MCF 10A (cell line): ENCODE results near the gene TP53TG5. TPM values are rescaled to one million over a fixed set of nuclear protein-coding genes. Genes with fewer than 3 reads are reported as not detected.

Experiments
- BruUV-seq: library from RNA; stranded (reverse); fragments of 400-500 nt; replicated peaks from 2 replicates; lab custom pipeline; 2021; lab: Mats Ljungman, UMichigan
- CTCF ChIA-PET: fragments of 300-600 bp; sonication (Branson Sonifier 250); formaldehyde crosslinking; extraction: SDS; loops from one replicate; lab custom pipeline; 2021; ENCODE audit warnings: antibody characterized with exemption, inconsistent platforms; lab: Yijun Ruan, JAX
- POLR2A ChIA-PET: fragments of 300-600, 350-650 bp; sonication (Branson Sonifier 250); formaldehyde crosslinking; extraction: SDS; loops from one replicate; lab custom pipeline; 2020; ENCODE audit warnings: antibody characterized with exemption, inconsistent platforms; lab: Yijun Ruan, JAX
- DNase-seq: peaks from one replicate; pipeline ENCODE4 v3.0.0-alpha.2; 2018; ENCODE audit not compliant: unreplicated experiment
- H3K27ac Mint-ChIP-seq: one replicate; pipeline ENCODE4 v1.8.0; 2022; ENCODE audit warnings: mild to moderate bottlenecking, low read depth, mixed read lengths; ENCODE audit not compliant: unreplicated experiment
- H3K27me3 Mint-ChIP-seq: one replicate; pipeline ENCODE4 v1.8.0; 2022; ENCODE audit warnings: mixed read lengths; ENCODE audit not compliant: insufficient read depth, unreplicated experiment
- H3K36me3 Mint-ChIP-seq: one replicate; pipeline ENCODE4 v1.8.0; 2022; ENCODE audit warnings: mild to moderate bottlenecking, moderate library complexity, mixed read lengths; ENCODE audit not compliant: insufficient read depth, unreplicated experiment
- H3K4me1 Mint-ChIP-seq: one replicate; pipeline ENCODE4 v1.8.0; 2022; ENCODE audit warnings: mixed read lengths; ENCODE audit not compliant: insufficient read depth, unreplicated experiment
- H3K4me3 Mint-ChIP-seq: one replicate; pipeline ENCODE4 v1.8.0; 2022; ENCODE audit warnings: mild to moderate bottlenecking, moderate library complexity, mixed read lengths; ENCODE audit not compliant: unreplicated experiment
- H3K9me3 Mint-ChIP-seq: one replicate; pipeline ENCODE4 v1.8.0; 2022; ENCODE audit warnings: mixed read lengths; ENCODE audit not compliant: unreplicated experiment
- intact Hi-C: fragments of 100-400 bp; cut with micrococcal nuclease; formaldehyde crosslinking; loops from 2 replicates; pipeline ENCODE4 v1.14.1; 2022
- total RNA-seq: library from RNA; stranded (reverse); gene quantifications from 2 replicates; pipeline ENCODE4 v1.2.3, GENCODE V29; 2022
- TF ChIP-seq, protein P1 (sequence below): fragments of 200-600 bp; IDR thresholded peaks from one replicate; pipeline ENCODE4 v1.8.0; 2022; ENCODE audit warnings: antibody characterized with exemption, mild to moderate bottlenecking; ENCODE audit not compliant: unreplicated experiment

TP53TG5 gene
- total RNA-seq, 1 experiment from 2014 or later = not detected

GRCh38 chr20:45425561-45425960 is 47.4 kb upstream of the TP53TG5 start:
- no peak for DNase-seq
- Mint-ChIP-seq H3K27me3 (no peaks in the 10 kb centered on the region), H3K4me3 (no peak overlapping the region), H3K27ac (no peak overlapping the region), H3K36me3 (peaks cover 34% of the 10 kb centered on the region), H3K4me1 (no peaks in the 10 kb centered on the region), H3K9me3 (no peaks in the 10 kb centered on the region)
- TF ChIP-seq, protein P1, sequence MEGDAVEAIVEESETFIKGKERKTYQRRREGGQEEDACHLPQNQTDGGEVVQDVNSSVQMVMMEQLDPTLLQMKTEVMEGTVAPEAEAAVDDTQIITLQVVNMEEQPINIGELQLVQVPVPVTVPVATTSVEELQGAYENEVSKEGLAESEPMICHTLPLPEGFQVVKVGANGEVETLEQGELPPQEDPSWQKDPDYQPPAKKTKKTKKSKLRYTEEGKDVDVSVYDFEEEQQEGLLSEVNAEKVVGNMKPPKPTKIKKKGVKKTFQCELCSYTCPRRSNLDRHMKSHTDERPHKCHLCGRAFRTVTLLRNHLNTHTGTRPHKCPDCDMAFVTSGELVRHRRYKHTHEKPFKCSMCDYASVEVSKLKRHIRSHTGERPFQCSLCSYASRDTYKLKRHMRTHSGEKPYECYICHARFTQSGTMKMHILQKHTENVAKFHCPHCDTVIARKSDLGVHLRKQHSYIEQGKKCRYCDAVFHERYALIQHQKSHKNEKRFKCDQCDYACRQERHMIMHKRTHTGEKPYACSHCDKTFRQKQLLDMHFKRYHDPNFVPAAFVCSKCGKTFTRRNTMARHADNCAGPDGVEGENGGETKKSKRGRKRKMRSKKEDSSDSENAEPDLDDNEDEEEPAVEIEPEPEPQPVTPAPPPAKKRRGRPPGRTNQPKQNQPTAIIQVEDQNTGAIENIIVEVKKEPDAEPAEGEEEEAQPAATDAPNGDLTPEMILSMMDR = no peak
- intact Hi-C loops = no loop called here
- BruUV-seq = no TSS peak
- ChIA-PET POLR2A (interaction anchor here (0.5 kb wide), 1 partner anchor 64 kb away, joined by 3 read pairs; no protein-coding TSS in a partner anchor), CTCF (interaction anchor here (1.3 to 4.4 kb wide), 3 partner anchors 9 to 345 kb away, joined by 3 to 15 read pairs (median 4); no protein-coding TSS in a partner anchor)

GRCh38 chr20:45423700-45424099 is 45.6 kb upstream of the TP53TG5 start:
- no peak for DNase-seq
- no peaks in the 10 kb centered on the region for H3K9me3 Mint-ChIP-seq
- peaks cover 47% of the 10 kb centered on the region for H3K36me3 Mint-ChIP-seq
- TF ChIP-seq, protein P1 = no peak
- H3K4me1 Mint-ChIP-seq = peaks cover 12% of the 10 kb centered on the region
- no TSS peak for BruUV-seq
- no peak overlapping the region for H3K4me3 Mint-ChIP-seq
- no peaks in the 10 kb centered on the region for H3K27me3 Mint-ChIP-seq
- CTCF ChIA-PET = interaction anchor here (1.0 kb wide), 1 partner anchor 12 kb away, joined by 5 read pairs; no protein-coding TSS in a partner anchor
- POLR2A ChIA-PET = no interaction called here
- H3K27ac Mint-ChIP-seq = no peak overlapping the region
- intact Hi-C loops = no loop called here

- BruUV-seq = no TSS peak
- Mint-ChIP-seq H3K9me3 (no peaks in the 10 kb centered on the region), H3K4me1 (peaks cover 22% of the 10 kb centered on the region), H3K27ac (peak overlapping the region; percentile 83), H3K27me3 (no peaks in the 10 kb centered on the region), H3K4me3 (no peak overlapping the region), H3K36me3 (peaks cover 54% of the 10 kb centered on the region)
- POLR2A ChIA-PET = interaction anchor here (1.5 kb wide), 1 partner anchor 83 kb away, joined by 7 read pairs; no protein-coding TSS in a partner anchor
- intact Hi-C loops = no loop called here
- TF ChIP-seq, protein P1 = no peak
- CTCF ChIA-PET = interaction anchor here (0.5 to 6.4 kb wide), 8 partner anchors 12 to 1746 kb away, joined by 3 to 40 read pairs (median 3); partner anchors contain the start of gene SYS1
- DNase-seq = no peak
These were observed 42.0 kb upstream of the TP53TG5 start for GRCh38 chr20:45420125-45420524.

DNA sequence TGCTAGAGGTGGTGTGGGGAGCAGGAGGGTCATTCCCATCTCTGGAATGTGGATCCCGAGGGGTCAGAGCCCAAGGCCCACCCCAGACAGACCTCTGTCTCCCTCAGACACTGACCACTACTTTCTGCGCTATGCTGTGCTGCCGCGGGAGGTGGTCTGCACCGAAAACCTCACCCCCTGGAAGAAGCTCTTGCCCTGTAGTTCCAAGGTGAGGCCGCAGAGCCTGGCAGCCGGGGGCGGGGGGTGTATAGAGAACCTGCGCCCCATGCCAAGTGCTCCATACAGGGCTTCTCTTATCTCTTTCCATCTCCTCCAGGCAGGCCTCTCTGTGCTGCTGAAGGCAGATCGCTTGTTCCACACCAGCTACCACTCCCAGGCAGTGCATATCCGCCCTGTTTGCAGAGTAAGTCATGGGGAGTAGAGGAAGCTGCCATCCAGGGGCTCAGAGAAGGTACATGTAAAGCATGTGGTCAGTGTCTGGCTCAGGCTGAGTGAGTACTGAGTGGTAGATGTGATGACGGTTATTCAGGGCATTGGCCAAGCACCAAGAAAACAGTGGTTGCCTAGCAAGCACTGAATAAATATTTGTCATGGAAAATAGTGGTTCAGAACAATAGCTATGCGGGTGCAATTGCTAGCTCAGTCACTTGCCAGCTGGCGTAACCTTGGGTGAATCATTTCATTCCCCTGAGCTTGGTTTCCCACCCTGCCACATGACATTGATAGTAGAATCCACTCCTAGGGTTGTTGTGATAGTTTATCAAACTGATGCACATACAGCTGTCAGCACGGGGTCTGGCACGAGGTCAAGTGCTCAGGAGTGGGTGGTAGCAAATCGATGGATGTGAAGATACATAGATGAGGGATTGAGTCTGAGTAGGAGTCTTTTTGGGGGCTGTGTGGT is 41.3 kb upstream of the TP53TG5 start:
- Mint-ChIP-seq H3K4me3 (no peak overlapping the region), H3K27me3 (no peaks in the 10 kb centered on the region), H3K4me1 (peaks cover 24% of the 10 kb centered on the region), H3K36me3 (peaks cover 51% of the 10 kb centered on the region), H3K27ac (peak overlapping the region; percentile 83), H3K9me3 (no peaks in the 10 kb centered on the region)
- no TSS peak for BruUV-seq
- peak; percentile 89 for DNase-seq
- intact Hi-C loops = loop anchor here (5.0 kb wide), 2 partner anchors 57 to 72 kb away; partner anchors contain the start of genes SDC4 and SYS1
- ChIA-PET POLR2A (interaction anchor here (0.7 to 1.5 kb wide), 4 partner anchors 61 to 354 kb away, joined by 3 to 7 read pairs (median 4); no protein-coding TSS in a partner anchor), CTCF (interaction anchor here (0.5 to 6.4 kb wide), 11 partner anchors 9 to 189 kb away, joined by 3 to 40 read pairs (median 3); partner anchors contain the start of gene SYS1)
- TF ChIP-seq, protein P1 = no peak
